ENCODE results near the gene OR51D1.

OR51D1 gene

GRCh38 chr11:4636962-4637661, at the start of gene OR51D1:
OR51D1 (plus strand) TSS chr11:4637477; CDS start chr11:4639791, 2,314 bp downstream.
- DNase-seq (ENCODE audit: low read depth in 2 of 2), result peak; percentile 16 to 26

GRCh38 chr11:4589017-4589416, 48.3 kb upstream of the OR51D1 start:
- no peak for DNase-seq (ENCODE audit: low read depth in 2 of 2)

GRCh38 chr11:4593739-4594138, 43.5 kb upstream of the OR51D1 start, which contains the start of gene OR52I1:
OR52I1 (plus strand) TSS chr11:4594039; CDS start chr11:4594039, 0 bp downstream.
- DNase-seq (ENCODE audit: low read depth in 2 of 2), result no peak

GRCh38 chr11:4605057-4605456, 32.2 kb upstream of the OR51D1 start:
- DNase-seq (ENCODE audit: low read depth in 2 of 2), result no peak

- no peak for DNase-seq (ENCODE audit: low read depth in 2 of 2)
These were observed 30.9 kb upstream of the OR51D1 start for GRCh38 chr11:4606231-4607015.

- no peak for DNase-seq (ENCODE audit: low read depth in 2 of 2)
These were observed 30.2 kb upstream of the OR51D1 start for GRCh38 chr11:4607096-4607495.

GRCh38 chr11:4607781-4608666, 29.3 kb upstream of the OR51D1 start, which contains the start of gene TRIM68:
TRIM68 (minus strand) TSS chr11:4608231; CDS start chr11:4605504, 2,727 bp downstream.
- peak; percentile 90 to 91 for DNase-seq (ENCODE audit: low read depth in 2 of 2)

- no peak for DNase-seq (ENCODE audit: low read depth in 2 of 2)
These were observed 26.9 kb upstream of the OR51D1 start for GRCh38 chr11:4610258-4610935.

- DNase-seq (ENCODE audit: low read depth in 2 of 2), result no peak
These were observed 25.3 kb upstream of the OR51D1 start for GRCh38 chr11:4611986-4612385.

GRCh38 chr11:4615856-4616444, 21.3 kb upstream of the OR51D1 start:
- no peak for DNase-seq (ENCODE audit: low read depth in 2 of 2)

GRCh38 chr11:4619514-4619913, 17.8 kb upstream of the OR51D1 start:
- DNase-seq (ENCODE audit: low read depth in 2 of 2), result no peak

GRCh38 chr11:4626207-4627099, 10.8 kb upstream of the OR51D1 start:
- DNase-seq (ENCODE audit: low read depth in 2 of 2), result peak; percentile 21 to 23

- no peak for DNase-seq (ENCODE audit: low read depth in 2 of 2)
These were observed 1.1 kb upstream of the OR51D1 start for GRCh38 chr11:4636136-4636535.

- no peak for DNase-seq (ENCODE audit: low read depth in 2 of 2)
These were observed 378 bp downstream of the OR51D1 start for GRCh38 chr11:4637662-4638047.

- DNase-seq (ENCODE audit: low read depth in 2 of 2), result no peak
These were observed 2.7 kb downstream of the OR51D1 start for GRCh38 chr11:4639931-4640330.

GRCh38 chr11:4641501-4641900, 4.2 kb downstream of the OR51D1 start:
- DNase-seq (ENCODE audit: low read depth in 2 of 2), result no peak

GRCh38 chr11:4642043-4642442, 4.8 kb downstream of the OR51D1 start:
- DNase-seq (ENCODE audit: low read depth in 2 of 2), result no peak

GRCh38 chr11:4643076-4643475, 5.8 kb downstream of the OR51D1 start:
- no peak for DNase-seq (ENCODE audit: low read depth in 2 of 2)

GRCh38 chr11:4643682-4644081, 6.4 kb downstream of the OR51D1 start, which contains the start of gene OR51E1:
OR51E1 (plus strand) TSS chr11:4643982; CDS start chr11:4652527, 8,545 bp downstream.
- no peak for DNase-seq (ENCODE audit: low read depth in 2 of 2)

- no peak for DNase-seq (ENCODE audit: low read depth in 2 of 2)
These were observed 7.0 kb downstream of the OR51D1 start for GRCh38 chr11:4644233-4644632.
